Measurements from ENCODE around the gene TULP3. TPM values are rescaled to one million over a fixed set of nuclear protein-coding genes. Genes with fewer than 3 reads are reported as not detected.

TULP3 gene
- total and polyA plus RNA-seq, 2 experiments from 2014 or later = 19.0 to 22.9 TPM

DNA sequence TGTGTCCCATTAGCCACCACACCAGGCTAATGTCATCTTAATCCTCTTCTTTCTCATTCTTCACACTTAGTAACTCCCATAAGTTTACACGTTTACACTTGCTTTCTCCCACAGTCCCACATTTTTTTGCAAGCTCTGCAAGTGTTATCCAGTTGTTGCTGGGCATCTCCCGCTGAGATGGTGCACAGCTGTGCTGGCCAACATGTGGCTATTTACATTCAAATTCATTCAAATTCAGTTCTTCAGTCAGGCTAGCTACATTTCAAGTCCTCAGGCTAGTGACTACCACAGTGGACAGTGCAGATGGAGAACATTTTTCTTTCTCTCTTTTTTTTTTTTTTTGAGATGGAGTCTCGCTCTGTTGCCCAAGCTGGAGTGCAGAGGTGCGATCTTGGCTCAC lies 58.7 kb downstream of the TULP3 start:
- no peak overlapping the region for H3K4me2 ChIP-seq
- H3K79me2 ChIP-seq = no peaks in the 10 kb centered on the region
- H4K20me1 ChIP-seq (ENCODE audit: insufficient read depth, poor library complexity, severe bottlenecking) = no peaks in the 10 kb centered on the region
- no peak for DNase-seq (ENCODE audit: low spot score)
- no peak overlapping the region for H2AFZ ChIP-seq
- WGBS (ENCODE audit: low lambda C conversion rate, missing lambda C conversion rate) = 85% methylated on average over 4 of the region's 4 CpGs
- H3K9me2 ChIP-seq (replicated peaks; ENCODE audit: insufficient read depth) = no peaks in the 10 kb centered on the region
- H3K4me1 ChIP-seq (ENCODE audit: insufficient read depth) = no peaks in the 10 kb centered on the region
- no peaks in the 10 kb centered on the region for H3K36me3 ChIP-seq (replicated peaks; ENCODE audit: insufficient read depth, low read depth)
- no peak for TF ChIP-seq EZH2 (IDR thresholded peaks at IDR 0.05; ENCODE audit: borderline replicate concordance)
- TF ChIP-seq, protein P1, sequence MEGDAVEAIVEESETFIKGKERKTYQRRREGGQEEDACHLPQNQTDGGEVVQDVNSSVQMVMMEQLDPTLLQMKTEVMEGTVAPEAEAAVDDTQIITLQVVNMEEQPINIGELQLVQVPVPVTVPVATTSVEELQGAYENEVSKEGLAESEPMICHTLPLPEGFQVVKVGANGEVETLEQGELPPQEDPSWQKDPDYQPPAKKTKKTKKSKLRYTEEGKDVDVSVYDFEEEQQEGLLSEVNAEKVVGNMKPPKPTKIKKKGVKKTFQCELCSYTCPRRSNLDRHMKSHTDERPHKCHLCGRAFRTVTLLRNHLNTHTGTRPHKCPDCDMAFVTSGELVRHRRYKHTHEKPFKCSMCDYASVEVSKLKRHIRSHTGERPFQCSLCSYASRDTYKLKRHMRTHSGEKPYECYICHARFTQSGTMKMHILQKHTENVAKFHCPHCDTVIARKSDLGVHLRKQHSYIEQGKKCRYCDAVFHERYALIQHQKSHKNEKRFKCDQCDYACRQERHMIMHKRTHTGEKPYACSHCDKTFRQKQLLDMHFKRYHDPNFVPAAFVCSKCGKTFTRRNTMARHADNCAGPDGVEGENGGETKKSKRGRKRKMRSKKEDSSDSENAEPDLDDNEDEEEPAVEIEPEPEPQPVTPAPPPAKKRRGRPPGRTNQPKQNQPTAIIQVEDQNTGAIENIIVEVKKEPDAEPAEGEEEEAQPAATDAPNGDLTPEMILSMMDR (IDR thresholded peaks at IDR 0.05; ENCODE audit: poor library complexity) = no peak
- no peak for TF ChIP-seq EZH2phosphoT487 (IDR thresholded peaks at IDR 0.05; ENCODE audit: low read depth, severe bottlenecking, unreplicated experiment)
- H3K27ac ChIP-seq = no peak overlapping the region
- H3K27me3 ChIP-seq = no peaks in the 10 kb centered on the region
- H3K4me3 ChIP-seq = no peak overlapping the region
- no peaks in the 10 kb centered on the region for H3K9me3 ChIP-seq (ENCODE audit: low read depth)

DNA sequence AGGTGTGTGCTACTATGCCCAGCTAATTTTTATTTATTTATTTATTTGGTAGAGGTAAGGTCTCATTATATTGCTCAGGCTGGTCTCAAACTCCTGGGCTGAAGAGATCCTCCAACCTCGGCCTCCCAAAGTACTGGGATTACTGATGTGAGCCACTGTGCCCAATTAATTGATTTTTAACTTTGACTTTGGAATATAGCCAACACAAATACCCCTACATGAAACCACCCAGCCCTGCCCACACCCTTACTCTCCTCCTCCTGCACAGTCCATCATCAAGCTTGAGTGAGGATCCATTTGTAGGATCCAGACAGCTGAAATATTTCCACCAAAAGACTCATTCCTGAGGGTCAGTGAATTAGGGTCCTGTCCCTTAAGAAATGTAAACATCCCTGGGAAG lies 65.2 kb downstream of the TULP3 start:
- 94% methylated on average over 1 of the region's 1 CpG for WGBS (ENCODE audit: low lambda C conversion rate, missing lambda C conversion rate)

DNA sequence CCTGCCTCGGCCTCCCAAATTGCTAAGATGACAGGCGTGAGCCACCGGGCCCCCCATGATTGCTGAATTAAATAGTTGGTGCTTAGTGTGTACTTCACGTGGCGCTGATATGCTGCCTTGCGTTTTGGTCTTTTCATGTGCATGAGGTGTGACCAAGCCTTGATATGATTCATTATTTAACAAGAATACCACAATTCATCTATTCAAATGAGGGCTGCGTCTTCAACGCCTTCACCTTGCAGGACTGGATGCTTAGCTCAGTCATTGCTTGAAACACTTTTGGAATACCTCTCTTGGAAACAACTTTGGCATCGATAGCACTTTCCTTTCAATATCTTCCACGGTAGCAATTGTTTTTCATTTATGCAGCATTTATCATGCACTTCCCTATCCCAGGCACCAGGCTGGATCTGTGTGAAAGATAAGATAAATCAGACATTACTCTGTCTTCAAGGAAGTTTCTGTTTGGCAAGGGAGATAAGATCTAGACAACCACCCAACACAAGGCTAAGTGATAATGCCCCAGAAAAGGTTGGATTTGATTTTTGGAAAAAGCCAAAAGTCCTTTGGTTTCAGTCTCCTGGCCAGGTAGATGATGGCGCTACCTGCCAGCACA lies 67.2 kb downstream of the TULP3 start:
- no peaks in the 10 kb centered on the region for H3K36me3 ChIP-seq (replicated peaks; ENCODE audit: insufficient read depth, low read depth)
- H3K9me2 ChIP-seq (replicated peaks; ENCODE audit: insufficient read depth) = no peaks in the 10 kb centered on the region
- no peaks in the 10 kb centered on the region for H4K20me1 ChIP-seq (ENCODE audit: insufficient read depth, poor library complexity, severe bottlenecking)
- H3K9me3 ChIP-seq (ENCODE audit: low read depth) = no peaks in the 10 kb centered on the region
- peaks cover 4% of the 10 kb centered on the region for H3K79me2 ChIP-seq
- no peaks in the 10 kb centered on the region for H3K27me3 ChIP-seq
- peaks cover 22% of the 10 kb centered on the region for H3K4me1 ChIP-seq (ENCODE audit: insufficient read depth)
- peak overlapping the region; percentile 78 for H2AFZ ChIP-seq
- peak overlapping the region; percentile 97 for H3K4me2 ChIP-seq
- DNase-seq (ENCODE audit: low spot score) = no peak
- TF ChIP-seq, protein P1 (IDR thresholded peaks at IDR 0.05; ENCODE audit: poor library complexity) = no peak
- TF ChIP-seq EZH2 (IDR thresholded peaks at IDR 0.05; ENCODE audit: borderline replicate concordance) = no peak
- no peak for TF ChIP-seq EZH2phosphoT487 (IDR thresholded peaks at IDR 0.05; ENCODE audit: low read depth, severe bottlenecking, unreplicated experiment)
- H3K27ac ChIP-seq = peak overlapping the region; percentile 88
- 64% methylated on average over 11 of the region's 11 CpGs for WGBS (ENCODE audit: low lambda C conversion rate, missing lambda C conversion rate)
- H3K4me3 ChIP-seq = peak overlapping the region; percentile 61

More for the DNA sequence above, 65.2 kb downstream of the TULP3 start:
- Histone ChIP-seq H3K4me2 (no peak overlapping the region), H3K27ac (no peak overlapping the region), H3K4me3 (no peak overlapping the region), H3K27me3 (no peaks in the 10 kb centered on the region), H2AFZ (no peak overlapping the region), H3K9me2 (replicated peaks; ENCODE audit: insufficient read depth) (no peaks in the 10 kb centered on the region), H3K36me3 (replicated peaks; ENCODE audit: insufficient read depth, low read depth) (no peaks in the 10 kb centered on the region), H3K9me3 (ENCODE audit: low read depth) (no peaks in the 10 kb centered on the region), H3K4me1 (ENCODE audit: insufficient read depth) (peaks cover 19% of the 10 kb centered on the region), H3K79me2 (no peaks in the 10 kb centered on the region), H4K20me1 (ENCODE audit: insufficient read depth, poor library complexity, severe bottlenecking) (no peaks in the 10 kb centered on the region)
- DNase-seq (ENCODE audit: low spot score) = no peak
- TF ChIP-seq EZH2phosphoT487 (IDR thresholded peaks at IDR 0.05; ENCODE audit: low read depth, severe bottlenecking, unreplicated experiment) (no peak), EZH2 (IDR thresholded peaks at IDR 0.05; ENCODE audit: borderline replicate concordance) (no peak)
- TF ChIP-seq, protein P1 (IDR thresholded peaks at IDR 0.05; ENCODE audit: poor library complexity) = no peak

Measured in hepatocyte (in vitro differentiated cells).